Activated CD4-positive, CD25-positive, alpha-beta regulatory T cell (primary cell): Measurements from ENCODE around the gene TMEM178B.
"Not testable (repeated sequence)": the region's sequence is repeated elsewhere in the genome, so short reads cannot be mapped to it uniquely, and the experiment has no call there.

Source experiments
- DNase-seq, 4 experiments: peaks; one replicate each; lab custom pipeline; 2025; lab: John Stamatoyannopoulos, UW

The TMEM178B gene

DNA sequence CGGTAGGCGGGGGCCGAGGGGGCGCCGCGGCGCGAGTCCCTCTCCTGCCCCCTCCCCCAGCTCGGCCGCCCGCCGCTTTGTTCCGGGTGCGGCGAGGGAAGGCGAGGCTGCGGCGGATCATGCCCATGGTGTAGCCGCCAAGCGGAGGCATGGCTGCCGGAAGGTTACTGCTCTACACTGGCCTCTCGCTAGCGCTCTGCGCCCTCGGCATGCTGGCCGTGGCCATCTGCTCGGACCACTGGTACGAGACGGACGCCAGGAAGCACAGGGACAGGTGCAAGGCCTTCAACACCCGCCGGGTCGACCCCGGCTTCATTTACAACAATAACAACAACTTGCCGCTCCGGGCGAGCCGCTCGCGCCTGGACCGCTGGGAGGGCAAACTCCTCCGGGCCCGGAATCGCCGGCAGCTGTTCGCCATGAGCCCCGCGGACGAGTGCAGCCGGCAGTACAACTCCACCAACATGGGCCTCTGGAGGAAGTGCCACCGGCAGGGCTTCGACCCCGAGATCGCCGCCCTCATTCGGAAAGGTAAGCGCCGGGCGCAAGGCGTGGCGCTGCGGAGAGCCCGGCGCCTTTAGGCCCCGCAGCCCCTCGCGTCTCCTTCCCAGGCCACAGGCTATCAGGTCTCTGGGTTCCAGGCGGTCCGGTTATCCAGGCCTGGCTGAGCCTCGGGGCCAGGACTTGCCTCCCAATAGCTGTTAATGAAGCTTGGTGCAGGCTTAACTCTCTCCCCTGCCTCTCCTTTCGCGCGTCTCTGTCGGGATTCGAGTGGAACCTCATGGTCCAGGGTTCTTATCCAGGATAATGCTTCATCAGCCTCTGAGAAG lies 513 bp downstream of the TMEM178B start:
- DNase-seq, result no peak

DNA sequence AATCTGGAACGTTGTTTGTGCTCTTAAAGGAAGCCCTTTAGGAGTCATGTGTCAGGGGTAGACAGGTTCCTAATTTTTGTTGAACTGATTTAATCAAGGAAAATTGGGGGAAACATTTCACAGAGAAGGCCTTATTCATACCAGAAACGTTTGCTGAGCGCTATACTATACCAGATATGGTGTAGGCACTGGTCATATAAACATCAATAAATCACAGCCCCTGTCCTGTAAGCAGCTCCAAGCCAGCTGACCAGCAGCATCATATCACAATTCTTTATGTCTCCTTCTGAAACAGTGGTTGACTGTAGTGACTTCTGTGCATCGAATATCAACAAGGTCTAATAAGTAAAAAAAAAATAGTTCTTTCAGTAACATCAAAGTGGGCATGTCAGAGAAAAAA lies 1.1 kb downstream of the TMEM178B start:
- no peak for DNase-seq

DNA sequence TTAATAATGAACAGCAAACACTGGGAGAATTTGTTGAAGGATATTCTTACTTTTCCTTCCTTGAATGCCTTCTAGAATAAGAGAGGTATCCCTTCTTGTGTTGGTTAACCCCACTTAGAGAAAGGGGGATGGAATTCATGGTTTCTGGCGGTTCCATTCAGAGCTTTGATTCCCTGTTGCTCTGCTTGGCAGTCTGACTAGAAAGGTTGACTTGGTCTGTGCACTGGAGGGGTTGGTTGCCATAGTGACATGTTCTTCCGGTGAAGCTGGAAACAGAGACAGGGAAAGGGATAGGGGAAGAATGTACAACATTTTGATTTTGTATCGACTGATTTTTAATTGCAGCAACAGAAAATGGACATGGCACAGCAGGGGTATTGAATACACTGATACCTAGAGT lies 2.5 kb downstream of the TMEM178B start:
- DNase-seq, result no peak

DNA sequence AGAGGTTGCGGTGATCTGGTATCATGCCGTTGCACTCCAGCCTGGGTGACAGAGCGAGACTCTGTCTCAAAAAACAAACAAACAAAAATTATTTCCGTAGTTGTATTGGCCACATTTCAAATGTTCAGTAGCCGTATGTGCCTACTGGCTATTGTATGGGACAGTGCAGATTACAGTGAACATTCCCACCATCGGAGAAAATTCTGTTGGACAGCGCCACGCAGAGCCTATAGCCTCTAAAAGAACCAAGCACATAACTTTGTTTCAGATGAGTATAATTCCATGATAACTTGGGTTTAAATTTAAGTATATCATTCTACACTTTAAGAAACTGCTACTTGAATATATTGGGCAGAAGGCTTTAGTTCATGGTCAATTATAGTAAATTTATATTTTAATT lies 5.4 kb downstream of the TMEM178B start:
- no peak for DNase-seq

DNA sequence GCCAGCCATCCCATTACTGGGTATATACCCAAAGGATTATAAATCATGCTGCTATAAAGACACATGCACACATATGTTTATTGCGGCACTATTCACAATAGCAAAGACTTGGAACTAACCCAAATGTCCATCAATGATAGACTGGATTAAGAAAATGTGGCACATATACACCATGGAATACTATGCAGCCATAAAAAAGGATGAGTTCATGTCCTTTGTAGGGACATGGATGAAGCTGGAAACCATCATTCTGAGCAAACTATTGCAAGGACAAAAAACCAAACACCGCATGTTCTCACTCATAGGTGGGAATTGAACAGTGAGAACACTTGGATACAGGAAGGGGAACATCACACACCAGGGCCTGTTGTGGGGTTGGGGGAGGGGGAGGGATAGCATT lies 15.6 kb downstream of the TMEM178B start:
- not testable (repeated sequence) for DNase-seq

DNA sequence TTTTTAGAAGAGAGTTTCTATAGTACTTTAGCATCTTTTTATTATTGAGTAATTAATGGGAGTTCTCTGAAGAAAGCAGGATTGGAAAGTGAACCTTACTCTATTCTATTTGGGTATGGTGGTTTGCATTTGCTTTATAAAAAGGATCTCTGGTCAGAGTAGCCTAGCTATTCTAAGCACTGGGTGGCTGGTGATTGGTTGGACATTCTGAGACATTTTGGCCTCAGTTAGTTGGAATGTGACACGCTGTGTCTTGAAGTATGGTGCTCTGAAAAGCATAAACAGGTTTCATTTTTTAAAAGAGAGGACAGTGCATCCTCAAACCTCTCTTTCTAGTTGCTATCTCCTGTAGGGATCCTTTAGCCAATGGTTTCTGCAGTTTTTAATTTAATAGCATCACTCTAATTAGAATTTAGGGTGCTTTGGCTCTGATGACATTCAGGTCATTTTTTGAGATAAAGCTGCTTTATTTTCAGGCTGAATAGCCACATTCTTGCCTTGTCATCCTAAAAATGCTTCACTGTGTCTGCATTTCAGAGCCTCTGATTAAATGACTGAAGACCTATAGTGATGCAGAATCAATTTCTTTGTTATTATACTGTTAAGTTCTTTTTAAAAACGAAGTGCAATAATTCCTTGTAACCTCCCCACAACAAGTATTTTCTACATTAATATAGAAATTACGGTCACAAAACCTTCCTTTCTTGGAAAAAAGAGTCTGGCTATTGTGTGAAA lies 20.6 kb downstream of the TMEM178B start:
- no peak for DNase-seq

DNA sequence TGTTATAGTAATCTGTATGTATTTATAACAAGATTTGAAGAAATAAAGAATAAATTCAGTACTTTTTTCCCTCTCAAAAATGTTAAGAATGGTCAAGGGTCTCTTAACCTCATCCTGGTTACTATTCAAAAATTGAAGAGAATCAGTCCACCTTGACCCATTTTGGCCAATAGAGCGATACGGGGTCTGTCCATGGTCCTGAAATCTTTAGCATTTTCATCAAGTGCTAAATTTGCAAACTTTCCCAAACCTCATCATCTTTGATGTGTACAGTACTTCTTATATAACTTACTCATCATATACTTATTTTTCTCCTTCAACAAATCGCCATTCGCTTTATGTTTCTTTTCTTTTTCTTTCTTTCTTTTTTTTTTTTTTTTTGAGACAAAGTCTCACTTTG lies 23.6 kb downstream of the TMEM178B start:
- no peak for DNase-seq

DNA sequence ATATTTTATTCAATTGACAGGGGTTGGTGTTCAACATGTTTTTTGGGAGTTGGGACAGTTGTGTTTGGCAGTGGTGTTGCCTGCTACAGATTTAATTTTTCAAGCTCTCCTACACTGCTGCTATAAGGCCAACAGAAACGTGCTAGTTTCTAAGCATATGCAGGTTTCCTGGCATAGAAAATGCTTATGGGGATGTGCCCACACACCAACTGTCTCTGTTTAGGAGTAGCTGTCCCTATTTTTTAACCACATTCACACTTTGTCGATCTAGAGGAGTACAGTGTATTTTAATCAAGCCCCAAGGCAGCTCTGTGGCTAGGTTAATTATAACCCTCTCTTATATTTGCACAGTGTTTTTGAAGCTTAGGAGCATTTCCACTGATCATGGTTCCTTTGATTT lies 28.6 kb downstream of the TMEM178B start:
- no peak for DNase-seq

DNA sequence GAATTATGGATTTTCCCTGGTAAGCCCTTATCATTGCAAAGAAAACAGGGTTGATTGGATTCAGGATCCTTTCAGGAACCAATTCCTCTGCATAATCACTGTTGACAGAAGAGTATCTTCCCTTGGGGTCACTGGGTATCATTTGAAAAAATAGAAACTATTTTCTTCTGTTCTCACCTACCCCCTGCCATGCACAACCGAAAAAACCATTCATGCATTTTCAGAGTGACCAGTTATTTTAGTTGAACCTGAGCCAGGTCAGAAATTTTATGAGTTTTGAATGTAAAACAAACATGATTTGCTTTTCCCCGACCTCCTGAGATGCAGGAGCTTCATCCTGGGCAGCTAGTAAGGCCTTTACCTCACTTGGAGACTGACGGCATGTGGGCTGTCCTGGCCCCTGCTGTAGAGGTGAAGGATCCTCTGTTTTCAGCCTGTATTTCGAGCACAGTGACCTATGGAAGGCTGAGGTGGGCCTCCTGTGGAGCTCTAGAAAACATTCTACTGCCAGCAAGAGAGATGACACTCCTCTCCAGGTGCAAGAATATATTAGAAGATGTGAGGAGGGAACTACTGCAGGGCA lies 30.1 kb downstream of the TMEM178B start:
- DNase-seq, result no peak

DNA sequence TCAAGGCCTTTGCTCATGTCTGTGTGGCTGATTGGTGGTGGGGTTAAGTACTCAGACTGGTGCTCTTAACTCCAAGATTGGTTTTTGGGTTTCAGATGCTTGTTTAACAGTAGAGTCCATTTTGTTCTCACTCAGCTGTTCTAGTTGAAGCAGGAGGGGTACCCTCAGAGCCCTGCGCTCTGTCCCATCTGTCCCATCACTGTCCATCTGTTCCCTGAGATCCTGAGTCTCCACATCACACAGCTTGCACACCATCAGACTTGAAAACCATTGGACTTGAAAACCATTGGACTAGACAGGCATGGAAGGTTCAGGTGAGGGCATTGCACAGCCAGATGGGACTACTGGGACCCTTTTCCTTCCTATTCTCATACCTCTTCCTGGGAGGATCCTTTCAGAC lies 39.3 kb downstream of the TMEM178B start:
- no peak for DNase-seq

DNA sequence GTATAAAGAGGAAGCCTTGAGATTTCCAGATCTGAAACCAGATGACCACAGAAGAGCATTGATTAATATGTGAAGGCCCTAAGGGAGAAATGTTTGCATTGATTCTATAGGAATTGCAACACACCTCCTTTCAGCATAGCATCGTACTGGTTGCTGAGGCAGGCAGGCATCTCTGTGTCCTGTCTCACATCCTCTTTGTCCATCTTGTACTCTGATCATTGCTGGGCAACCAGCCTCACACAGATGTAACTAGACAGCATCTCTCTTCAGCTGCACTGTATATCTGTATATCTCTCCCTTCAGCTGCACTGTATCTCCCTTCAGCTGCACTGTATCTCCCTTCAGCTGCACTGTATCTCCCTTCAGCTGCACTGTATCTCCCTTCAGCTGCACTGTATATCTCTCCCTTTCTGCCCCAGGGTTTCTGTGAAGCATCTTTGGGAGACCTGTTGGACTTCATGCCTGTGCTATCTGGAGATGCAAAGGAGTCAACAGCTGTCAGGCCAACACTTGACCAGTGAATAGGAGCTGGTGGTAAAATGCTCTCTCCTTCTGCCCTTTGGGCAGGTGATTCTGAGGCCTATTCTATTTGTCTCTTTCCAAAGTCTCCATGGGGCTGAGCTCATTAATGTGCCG lies 40.3 kb downstream of the TMEM178B start:
- no peak for DNase-seq

DNA sequence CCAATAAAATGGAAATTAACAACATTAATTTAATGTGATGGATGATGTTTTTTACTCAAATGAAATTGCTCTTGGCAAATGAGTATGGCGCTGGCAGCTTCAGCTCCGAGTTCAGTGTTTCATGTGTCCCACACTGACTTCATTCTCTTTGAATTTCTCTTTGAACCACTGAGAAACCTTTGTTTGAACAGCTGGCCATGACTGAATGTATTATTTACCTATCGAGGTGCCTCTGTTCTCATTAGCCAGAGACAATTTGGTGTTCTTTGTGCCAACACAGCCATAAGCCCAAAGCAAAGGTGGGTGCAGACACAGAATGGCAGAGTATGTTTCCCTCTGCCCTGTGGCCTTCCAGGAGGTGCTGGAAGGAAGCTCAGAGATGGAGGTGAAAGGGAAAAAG lies 42.1 kb downstream of the TMEM178B start:
- DNase-seq, result no peak

DNA sequence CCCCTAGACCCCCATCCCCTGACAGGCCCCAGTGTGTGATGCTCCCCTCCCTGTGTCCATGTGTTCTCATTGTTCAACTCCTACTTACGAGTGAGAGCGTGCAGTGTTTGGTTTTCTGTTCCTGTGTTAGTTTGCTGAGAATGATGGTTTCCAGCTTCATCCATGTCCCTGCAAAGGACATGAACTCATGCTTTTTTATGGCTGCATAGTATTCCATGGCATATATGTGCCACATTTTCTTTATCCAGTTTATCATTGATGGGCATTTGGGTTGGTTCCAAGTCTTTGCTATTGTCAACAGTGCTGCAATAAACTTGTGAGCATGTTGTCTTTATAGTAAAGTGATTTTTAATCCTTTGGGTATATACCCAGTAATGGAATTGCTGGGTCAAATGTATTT lies 42.8 kb downstream of the TMEM178B start:
- DNase-seq, result not testable (repeated sequence)

DNA sequence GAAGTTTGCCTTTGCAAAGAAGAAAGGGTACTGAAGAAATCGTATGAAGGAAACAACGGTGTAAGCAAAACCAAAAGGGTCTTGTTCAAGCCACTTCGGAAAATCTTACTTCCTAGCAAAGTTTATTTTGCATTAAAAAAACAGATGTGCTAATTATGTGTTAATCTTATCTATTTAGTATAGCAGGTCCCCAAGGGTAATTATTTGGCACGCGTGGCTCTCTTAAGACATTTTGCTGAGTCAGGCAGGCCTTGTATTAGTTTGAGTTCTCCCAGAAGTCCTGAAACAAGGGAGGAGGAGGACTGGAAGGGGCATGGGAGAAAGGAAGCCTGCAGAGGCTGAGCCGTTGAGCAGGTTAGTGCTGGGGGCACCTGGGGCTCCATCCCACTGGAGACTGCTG lies 44.9 kb downstream of the TMEM178B start:
- no peak for DNase-seq

DNA sequence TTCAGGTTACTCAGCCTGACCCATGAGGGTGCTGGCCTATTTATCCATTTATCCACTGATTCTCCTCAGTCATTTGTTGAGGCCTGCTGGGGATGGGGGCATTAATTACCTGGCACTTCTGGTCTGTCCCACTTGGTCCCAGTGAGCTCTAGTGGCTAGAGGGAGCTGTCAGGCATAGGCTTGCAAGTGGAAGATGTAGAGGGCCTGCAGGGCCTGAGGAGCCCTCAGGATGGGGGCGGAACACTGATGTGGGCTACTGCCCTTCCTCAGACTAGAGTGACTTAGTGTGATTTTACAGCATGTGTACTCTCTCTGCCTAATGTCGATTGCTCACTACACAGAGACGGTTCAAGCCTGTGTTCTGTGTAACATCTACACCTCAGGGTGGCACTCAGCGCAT lies 45.3 kb downstream of the TMEM178B start:
- no peak for DNase-seq

DNA sequence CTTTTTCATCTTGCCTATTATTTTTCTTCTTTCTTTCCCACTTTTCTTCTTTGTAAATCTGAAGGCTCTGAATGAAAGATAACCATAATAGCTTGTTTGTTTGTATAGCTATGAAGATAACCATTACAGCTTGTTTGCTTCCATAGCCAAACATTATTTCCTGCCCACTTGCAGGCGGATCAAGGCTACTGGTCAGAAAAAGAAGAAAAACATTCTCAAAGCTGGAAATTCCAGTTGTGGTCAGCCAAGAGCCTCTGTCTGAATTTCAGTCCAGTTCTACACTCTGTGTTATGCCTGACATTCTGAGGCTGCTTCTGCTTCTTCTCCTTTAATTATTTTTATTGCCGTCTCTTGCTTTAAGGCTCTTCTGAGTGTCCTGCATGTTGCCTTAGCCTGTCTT lies 48.9 kb downstream of the TMEM178B start:
- DNase-seq, result no peak

DNA sequence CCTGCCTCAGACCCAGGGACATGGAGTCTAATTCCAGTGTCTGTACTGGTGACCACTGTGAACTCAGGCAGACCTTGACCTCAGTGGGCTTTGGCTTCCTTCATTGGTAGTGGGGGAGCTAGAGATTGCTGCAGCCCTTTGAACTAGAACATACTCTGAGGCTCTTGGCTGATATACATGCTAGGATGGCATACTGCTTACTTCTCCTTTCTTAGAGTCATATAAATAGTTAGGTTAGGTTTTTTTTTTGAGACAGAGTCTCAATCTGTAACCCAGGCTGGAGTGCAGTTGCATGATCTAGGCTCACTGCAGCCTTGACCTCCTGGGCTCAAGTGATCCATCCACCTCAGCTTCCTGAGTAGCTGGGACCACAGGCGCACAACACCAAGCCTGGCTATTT lies 49.7 kb downstream of the TMEM178B start:
- no peak for DNase-seq

DNA sequence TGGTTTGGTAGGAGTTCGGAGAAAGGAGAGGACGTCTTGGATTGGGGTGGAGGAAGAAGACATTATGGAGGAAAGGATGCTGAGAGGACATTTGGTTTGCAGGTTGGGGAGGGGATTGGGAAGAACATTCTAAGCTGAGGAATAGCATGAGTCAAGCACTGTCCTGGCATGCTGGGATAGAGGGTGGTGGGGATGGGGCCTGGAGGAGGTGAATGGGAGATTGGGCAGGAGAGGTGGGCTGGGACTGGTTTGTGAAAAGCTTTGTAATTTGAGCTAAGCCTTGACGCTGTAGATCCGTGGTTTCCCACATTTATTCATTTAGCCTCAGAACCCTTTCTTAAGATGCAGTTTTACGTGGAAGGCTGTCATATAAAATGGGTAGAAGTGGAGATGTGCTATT lies 52.2 kb downstream of the TMEM178B start:
- no peak for DNase-seq

DNA sequence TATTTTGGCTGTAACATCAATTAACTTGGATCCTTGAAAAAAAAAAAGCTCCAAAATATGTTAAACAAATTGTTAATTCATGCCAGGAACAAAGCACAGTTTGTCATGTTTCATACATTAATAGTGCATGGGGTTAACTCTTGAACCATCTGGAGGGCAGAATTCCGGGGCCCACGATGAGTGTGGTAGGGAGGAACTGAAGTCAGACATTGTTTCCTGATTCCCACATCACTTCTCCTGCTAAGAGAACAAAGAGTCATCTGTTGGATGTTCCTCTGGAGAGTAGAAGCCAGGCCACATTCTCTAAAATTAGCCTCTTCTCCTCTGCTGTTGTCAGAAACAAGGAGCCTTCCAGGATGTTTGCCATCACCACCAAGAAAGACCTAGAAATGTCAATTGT lies 54.6 kb downstream of the TMEM178B start:
- no peak for DNase-seq

DNA sequence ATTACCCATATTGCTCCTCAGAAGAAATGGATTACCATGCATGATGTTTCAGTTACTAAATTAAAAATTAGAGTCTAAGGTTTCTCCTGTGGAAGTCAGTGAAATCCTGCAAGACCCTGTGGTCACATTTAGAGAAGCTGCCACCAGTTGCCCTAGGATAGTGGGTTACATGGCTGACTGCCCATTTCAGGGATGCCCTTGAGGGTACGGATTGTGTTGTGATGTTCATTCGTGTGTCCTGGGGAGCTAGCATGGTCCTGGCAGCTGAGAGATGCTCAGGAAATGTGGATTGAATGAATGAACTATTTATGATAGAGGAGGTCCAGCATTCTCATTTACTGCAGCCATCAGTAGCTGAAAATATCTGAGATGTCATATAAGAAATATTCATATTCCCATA lies 55.1 kb downstream of the TMEM178B start:
- no peak for DNase-seq

DNA sequence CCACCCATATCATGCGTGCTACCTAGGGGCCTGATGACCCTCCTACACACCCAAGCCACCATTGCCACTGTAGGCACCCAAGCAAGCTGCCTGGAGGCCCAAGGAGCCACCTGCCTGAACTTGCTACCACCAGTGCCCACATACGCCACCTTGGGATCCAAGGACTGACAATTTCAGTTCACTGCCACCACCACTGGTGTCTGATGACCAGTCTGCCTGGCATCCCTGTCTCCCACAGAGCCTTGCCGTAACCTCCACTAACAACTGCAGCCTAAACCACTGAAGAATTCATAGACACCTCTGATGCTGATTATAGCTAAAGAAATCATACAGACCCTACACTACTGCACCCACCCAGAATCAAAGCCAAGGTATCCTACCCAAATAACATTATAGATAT lies 58.8 kb downstream of the TMEM178B start:
- no peak for DNase-seq

DNA sequence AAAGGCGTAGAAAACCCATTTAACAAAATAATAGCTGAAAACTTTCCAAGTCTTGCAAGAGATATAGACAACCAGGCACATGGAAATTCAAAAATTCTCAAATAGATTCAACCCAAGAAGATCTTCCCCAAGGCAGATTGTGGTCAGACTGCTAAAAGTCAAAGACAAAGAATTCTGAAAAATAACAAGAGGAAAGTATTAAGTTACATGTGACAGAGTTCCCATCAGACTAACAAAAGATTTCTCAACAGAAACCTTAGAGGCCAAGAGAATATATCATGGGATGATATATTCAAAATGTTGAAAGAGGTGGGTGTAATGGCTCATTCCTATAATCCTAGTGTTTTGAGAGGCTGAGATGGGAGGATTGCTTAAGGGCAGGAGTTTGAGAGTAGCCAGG lies 59.8 kb downstream of the TMEM178B start:
- no peak for DNase-seq

DNA sequence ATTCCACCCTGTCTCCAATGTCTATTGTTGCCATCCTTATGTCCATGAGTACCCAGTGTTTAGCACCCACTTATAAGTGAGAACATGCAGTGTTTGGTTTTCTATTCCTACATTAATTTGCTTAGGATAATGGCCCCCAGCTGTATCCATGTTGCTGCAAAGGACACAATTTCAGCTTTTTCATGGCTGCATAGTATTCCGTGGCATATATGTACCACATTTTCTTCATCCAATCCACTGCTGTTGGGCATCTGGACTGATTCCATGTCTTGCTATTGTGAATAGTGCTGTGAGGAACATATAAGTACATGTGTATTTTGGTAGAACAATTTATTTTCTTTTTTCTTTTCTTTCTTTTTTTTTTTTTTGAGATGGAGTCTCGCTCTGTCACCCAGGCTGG lies 68.2 kb downstream of the TMEM178B start:
- no peak for DNase-seq
